ENCODE data around the gene SLC9A4.
A peak's percentile ranks its signal among the peaks of the same experiment; 100 is the strongest.

GRCh38 chr2:102514061-102514785, 41.2 kb downstream of the SLC9A4 start:
- TF ChIP-seq, protein P1, sequence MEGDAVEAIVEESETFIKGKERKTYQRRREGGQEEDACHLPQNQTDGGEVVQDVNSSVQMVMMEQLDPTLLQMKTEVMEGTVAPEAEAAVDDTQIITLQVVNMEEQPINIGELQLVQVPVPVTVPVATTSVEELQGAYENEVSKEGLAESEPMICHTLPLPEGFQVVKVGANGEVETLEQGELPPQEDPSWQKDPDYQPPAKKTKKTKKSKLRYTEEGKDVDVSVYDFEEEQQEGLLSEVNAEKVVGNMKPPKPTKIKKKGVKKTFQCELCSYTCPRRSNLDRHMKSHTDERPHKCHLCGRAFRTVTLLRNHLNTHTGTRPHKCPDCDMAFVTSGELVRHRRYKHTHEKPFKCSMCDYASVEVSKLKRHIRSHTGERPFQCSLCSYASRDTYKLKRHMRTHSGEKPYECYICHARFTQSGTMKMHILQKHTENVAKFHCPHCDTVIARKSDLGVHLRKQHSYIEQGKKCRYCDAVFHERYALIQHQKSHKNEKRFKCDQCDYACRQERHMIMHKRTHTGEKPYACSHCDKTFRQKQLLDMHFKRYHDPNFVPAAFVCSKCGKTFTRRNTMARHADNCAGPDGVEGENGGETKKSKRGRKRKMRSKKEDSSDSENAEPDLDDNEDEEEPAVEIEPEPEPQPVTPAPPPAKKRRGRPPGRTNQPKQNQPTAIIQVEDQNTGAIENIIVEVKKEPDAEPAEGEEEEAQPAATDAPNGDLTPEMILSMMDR (IDR thresholded peaks at IDR 0.05), result no peak
- TF ChIP-seq EP300 (IDR thresholded peaks at IDR 0.05) (no peak), POLR2AphosphoS5 (IDR thresholded peaks at IDR 0.05) (peak in 1 of 4 donors; percentile 23), POLR2A (IDR thresholded peaks at IDR 0.05) (no peak)
